Measurements from ENCODE around the gene DRICH1.
"Not testable (repeated sequence)": the region's sequence is repeated elsewhere in the genome, so short reads cannot be mapped to it uniquely, and the experiment has no call there.

The DRICH1 gene

DNA sequence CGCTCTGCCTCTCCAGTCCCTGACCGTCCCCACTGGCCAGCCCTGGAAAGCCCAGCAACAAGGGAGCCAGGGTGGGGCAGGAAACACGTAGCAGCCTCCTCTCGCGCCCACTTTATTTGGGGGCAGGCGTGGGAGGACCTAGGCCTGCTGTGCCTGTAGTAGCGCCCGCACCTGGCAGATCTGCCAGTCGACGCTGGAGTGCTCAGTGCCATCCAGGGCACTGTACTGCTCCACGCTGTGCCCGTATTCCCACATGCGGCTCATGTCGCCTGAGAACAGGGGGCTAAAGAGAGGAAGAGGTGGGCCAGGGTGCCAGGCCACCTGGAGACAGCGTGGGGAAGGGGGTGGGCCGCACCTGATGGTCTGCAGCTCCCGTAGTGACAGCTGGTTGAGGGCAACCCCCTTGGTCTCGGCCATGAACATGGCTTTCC is 17.0 kb upstream of the DRICH1 start:
- DNase-seq (ENCODE audit: low read depth): no peak

DNA sequence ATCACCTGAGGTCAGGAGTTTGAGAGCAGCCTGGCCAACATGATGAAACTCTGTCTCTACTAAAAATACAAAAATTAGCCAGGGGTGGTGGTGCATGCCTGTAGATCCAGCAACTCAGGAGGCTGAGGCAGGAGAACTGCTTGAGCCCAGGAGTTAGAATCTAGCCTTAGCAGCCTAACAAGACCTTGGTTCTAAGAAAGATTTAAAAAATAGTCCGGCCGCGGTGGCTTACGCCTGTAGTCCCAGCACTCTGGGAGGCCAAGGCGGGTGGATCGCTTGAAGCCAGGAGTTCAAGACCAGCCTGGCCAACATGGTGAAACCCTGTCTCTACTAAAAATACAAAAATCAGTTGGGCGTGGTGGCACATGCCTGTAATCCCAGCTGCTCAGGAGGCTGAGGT is 14.4 kb upstream of the DRICH1 start:
- DNase-seq (ENCODE audit: low read depth): not testable (repeated sequence)

DNA sequence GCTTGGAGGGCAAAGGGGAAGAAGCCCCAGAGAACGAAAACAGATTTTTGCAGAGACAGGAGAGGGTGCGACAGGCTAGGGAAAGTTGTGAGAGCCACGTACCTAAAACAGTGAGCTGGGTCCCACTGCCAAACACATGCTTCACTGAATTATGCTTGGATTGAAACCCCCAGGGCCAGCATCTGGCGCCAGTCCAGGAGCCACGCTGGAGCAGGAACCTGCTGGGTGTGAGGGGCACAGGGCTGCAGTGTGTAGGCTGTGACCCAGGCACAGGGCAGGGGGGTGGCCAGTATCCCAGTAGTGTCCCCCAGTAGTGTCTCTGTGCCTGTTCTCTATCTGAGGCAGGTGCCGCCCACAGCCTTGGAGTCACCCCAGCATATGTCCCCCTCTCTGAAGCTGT is 8.1 kb upstream of the DRICH1 start:
- not testable (repeated sequence) for DNase-seq (ENCODE audit: low read depth)

DNA sequence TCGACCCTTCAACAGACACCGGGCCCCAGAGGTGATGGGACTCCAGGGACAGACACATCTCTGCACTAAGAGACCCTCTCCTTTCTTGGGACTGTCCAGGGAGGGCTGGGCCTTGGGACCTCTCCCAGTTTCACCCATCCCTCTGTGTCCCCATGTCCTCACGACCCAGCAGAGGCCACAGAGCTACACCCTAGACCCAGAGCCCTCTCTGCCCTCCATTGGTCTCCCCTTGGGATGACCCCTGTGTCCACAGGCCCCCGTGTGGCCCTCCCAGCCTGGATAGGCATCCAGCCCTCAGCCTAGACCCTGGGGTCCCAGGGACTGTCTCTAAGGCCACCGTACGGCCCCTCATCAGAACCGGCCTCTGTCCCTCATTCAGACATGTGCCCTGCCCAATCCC is 7.5 kb upstream of the DRICH1 start:
- DNase-seq (ENCODE audit: low read depth): no peak

DNA sequence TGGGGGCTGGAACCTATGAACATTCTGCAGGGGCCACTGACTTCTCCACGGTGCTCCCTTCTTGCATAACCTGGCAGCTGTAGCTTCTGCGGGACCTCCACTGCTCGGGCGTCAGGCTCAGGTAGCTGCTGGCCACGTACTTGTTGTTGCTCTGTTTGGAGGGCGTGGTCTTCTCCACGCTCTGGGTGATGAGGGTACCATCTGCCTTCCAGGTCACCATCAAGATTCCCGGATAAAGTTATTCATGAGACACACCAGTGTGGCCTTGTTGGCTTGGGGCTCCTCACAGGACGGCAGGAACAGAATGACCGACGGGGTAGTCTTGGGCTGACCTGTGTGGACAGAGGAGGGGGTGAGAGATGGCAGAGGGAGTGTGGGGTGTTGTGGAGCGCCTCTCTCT is 6.5 kb upstream of the DRICH1 start:
- DNase-seq (ENCODE audit: low read depth): no peak

DNA sequence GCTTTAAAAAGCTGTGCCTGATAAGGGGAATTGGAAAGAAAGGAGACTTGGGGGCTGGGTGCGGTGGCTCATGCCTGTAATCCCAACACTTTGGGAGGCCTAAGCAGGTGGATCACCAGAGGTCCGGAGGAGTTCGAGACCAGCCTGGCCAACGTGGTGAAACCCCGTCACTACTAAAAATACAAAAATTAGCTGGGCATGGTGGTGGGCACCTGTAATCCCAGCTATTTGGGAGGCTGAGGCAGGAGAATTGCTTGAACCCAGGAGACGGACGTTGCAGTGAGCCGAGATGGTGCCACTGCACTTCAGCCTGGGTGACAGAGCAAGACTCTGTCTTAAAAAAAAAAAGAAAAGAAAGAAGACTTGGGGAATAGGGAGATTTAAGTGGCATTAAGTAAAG is 3.2 kb upstream of the DRICH1 start:
- not testable (repeated sequence) for DNase-seq (ENCODE audit: low read depth)

DNA sequence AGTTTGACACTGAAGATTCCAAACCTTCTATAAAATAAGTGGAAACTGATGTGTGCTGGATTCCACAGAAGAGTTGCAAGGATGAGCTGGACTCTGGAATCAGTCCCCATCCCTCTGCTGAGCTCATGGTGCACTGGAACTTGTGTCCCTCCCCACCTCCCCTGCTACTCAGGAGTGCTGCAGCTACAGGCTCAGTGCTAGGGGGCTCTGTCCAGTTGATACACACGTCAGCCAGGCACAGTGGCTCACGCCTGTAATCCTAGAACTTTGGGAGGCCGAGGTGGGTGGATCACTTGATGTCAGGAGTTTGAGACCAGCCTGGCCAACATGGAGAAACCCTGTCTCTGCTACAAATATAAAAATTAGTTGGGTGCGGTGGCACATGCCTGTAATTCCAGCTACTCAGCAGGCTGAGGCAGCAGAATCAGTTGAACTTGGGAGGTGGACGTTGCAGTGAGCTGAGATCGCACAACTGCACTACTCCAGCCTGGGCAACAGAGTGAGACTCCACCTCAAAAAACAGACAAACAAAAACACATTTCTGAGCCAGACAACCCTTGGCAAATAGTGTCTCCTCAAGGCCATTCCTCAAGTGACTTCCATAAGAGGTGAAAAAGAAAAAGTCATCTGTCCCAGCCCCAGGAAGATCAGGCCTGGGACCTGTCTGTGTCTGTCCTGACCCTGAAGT is 3.9 kb downstream of the DRICH1 start:
- DNase-seq (ENCODE audit: low read depth): peak; percentile 27

DNA sequence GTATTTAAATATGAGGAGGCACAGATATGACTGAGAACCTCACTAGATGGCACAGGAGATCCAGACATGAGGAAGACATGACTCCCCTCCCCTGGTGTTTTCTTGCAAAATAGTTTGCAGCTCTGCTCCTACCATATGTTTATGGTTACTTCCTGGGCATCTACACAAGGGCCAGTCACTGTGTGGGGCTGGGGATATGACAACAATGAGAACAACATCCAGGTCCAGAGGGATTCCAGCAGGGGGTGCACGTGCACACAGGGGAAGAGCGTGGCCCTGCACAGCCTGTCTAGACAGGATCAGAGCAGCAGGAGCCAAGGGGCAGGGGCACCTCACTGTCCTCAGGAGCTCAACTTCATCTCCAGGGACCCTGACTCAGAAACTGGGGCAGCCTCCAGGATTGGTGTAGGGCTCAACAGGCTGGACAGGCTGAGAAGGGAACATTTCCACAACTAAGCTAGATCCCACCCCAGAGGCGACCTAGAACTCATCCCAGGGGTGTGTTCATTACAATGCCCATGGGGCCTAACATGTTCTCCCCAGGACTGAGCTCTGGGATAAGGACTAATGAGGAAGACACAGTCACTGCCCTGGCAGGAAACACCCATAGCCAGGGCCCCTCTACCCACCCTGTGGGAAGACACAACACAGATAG is 4.6 kb downstream of the DRICH1 start:
- peak; percentile 80 for DNase-seq (ENCODE audit: low read depth)

DNA sequence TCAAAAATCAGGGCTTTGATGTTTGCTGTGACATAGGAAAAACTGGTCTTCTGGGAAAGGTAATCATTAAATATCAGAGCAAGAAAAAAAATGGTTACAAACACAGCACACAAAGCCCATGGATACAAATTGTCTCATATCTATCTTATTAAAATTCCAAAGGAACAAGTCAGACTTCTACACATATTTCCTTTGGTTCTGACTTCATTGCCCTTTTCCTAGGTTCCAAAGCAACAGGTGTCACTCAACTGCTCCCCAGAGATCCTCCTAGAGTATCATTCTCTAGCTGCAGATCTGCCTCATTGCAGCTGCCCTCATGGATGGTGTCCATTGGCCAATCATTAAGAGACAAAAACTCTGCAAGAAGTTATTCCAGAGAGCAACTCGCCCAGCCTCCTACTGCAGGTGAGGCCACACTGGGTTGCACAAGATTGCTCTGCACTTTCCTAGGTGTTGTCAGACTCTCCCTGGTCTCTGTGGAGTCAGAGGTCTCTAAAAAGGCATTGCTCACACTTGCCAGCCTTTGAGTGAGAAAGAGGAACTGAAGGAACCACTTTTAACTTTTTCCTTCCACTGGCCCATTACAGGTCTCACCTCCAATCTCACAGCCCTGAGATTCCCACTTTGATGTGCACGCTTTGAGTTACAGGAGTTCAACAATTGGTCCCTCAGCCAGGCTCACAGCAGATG is 5.7 kb downstream of the DRICH1 start:
- no peak for DNase-seq (ENCODE audit: low read depth)

DNA sequence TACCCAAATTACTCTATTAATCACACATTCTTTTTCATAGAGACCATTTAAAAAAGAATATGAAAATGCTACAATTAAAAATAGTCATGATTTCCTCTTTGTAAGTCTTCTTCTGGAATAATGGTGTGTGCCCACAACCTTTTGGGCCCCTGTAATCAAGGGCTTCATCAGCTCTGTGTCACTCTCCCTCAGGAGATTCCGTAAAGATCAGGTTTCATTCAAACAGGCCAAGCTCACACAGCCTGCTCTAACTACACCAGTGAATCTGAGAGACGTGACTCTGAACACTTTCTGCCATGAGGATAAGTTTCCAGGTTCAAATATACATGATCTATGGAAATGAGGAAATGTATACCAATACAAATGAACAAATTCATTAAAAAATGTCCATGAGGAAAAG is 9.5 kb downstream of the DRICH1 start:
- DNase-seq (ENCODE audit: low read depth): no peak

DNA sequence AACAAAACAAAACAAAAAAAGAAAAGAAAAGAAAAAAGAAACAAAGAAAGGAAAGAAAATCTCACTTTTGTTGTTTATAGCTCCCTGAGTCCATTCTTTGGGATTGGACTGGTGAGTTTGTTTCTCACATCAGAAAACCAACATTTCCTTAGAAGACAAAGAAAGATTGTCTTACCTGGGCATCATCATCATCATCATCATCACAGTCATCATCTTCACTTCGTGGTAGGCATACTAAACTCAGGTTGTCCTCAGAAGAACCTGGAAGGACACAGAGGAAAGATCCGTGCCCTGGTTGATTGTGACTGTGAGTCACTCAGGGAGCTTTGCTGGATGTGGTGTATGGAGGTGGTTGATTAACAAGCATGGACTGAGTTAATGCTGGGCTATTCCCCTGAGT is 10.2 kb downstream of the DRICH1 start:
- not testable (repeated sequence) for DNase-seq (ENCODE audit: low read depth)

DNA sequence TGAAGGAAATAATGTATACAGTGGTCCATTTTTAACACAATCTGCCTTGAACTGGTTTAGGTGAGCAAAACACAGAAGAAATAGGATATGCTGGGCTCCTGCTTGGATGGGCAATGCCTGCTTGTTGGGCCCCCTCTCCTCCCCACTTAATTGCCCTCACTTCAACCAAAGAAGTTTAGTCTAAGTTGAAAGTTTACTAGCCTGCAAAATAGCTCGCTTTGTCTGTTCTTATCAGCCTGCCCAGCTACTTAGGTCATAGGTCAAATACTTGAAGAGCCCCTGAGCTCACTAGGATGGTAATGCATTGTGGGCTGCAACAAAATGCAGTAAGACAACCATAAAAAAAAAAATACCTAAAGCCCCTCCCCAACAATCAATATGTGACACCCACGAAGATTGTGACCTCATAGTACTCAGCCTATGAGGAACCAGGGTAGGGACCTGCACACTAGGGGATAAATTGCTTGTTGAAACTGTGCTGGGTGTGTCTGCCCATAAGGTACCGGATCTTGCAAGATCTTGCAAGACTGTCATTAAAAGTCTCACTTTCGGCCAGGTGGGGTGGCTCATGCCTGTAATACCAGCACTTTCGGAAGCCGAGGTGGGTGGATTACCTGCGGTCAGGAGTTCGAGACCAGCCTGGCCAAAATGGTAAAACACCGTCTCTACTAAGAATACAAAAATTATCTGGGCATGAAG is 10.9 kb downstream of the DRICH1 start:
- DNase-seq (ENCODE audit: low read depth): no peak

DNA sequence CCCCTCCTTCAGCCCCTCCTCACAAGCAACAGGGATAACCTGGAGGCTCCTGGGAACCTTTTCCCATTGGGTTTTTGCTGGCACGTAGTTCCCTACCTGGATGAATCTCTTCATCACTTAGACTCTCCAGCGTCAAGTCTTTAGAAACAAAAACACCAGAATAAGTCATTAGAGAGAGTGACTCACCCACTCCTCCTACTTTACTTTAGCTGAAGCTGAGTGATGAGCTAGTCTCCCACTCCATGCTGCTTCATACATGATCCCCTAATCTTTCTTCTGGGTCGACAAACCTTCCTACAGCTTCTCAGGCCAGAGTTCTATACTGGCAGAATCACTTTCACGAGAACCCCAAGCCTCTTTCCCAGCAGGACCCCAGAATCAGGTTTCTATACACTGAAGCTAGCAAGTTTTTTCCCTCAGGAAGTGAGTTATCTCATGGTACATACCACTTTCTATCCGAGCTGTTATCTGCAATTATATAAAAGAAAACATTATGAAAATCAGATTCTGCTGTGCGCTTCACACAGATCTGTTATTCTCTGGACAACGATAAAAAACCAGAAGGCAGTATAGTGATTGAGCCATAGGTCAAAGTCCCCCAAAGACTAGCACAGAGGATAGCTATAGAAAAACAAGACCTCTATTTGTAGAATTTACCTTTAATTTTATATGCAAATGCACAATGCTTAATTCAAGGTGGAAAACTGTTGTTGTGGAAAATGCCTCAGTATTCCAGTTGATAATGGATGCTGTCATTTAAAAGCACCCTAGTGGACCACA is 18.7 kb downstream of the DRICH1 start:
- DNase-seq (ENCODE audit: low read depth): no peak

DNA sequence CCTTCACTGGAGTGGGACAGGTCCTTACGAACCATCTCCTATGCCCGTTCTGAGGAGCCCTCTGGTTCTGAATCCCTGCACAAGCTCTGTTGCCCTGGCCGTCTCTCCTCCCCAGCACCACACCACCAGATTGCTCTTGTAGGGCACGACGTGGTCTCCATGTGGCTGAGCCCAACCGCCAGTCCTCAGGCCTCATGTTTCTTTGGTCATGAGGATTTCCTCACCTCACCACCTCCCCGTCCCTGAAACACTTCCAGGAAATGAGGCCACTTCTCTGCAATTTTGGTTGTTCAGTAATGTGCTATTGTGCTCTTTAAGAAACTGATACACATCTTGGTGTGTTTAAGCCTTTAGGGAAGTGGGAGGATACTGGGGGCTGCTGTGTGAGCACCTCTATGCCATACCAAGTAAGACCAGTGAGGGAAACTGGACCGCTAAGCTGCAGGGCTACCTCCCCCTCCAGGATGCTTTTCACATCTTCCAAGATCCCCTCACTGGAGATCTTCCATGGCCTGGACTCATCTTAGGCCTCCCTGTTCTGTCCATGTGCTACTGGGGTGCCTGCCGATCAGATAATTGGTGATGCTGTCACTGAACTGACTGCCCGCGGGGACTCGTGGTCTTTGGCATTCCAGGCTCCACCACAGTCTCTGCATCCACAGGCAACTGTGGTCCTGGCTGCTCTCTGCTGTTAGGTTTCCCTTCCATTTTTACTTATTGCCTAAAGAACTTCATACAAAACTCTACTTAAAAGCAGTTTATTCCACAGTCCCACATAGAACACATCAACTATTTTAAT is 21.9 kb downstream of the DRICH1 start:
- no peak for DNase-seq (ENCODE audit: low read depth)

DNA sequence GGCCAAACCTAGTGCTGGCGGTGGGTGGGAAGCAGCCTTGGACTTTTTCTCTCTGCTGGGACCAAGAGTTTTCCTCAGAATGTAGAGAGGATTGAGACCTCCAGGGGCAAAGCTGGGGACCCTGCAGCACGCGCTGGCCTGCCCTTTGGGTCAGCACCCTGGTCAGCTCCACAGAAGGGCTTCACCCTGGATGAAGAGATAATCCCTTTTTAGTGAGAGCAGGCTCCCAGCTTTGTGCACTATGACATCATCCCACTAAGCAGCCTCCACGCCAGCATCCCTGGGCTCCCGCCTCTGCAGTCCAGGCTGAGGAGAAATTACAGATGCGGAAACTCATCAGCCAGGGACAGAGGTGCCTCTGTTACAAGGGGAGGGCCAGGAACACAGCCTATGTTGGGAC is 23.5 kb downstream of the DRICH1 start:
- no peak for DNase-seq (ENCODE audit: low read depth)

DNA sequence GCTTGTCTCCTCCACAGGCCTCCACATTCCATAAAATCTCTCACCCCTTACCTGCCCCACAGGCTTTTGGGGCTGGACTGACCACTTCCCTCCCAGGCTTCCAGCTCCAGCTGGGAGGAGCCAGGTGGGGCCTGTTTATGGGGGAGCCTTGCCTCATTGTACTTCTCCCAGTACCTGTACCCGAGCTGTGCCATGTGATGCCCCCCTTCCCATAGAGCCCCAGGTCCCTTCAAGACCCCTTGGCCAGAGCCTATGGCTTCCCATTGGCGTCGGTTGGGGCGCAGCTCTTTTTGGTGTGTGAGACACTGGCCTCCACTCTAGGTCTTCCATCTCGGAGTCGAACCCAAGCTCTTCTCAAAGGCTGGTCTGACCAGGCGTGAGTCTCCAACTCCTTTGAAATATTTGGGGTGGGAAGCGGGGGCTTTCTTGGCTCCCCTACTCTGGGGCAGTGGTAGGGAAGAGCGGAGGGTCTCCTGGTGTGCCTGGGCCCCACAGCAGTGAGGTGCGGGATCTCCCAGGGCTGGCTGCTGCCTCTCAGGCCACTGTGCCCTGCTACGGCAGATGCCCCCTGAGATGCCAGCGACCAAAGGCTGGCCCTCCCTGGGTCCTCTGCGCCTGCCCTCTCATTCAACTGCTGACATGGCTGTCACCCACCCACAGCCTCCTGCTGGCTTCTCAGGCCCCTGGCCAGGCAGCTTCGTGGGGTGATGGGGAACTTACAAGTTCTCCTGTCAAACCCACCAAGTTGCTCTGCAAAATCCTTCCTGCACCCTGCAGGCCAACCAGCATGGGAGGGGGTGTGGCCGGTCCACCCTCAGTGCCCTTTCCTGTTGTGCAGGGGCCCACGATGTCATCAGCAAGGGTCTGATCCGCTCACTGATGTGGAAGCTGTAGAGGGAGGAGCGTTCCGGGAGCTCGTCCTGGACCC is 25.7 kb downstream of the DRICH1 start:
- no peak for DNase-seq (ENCODE audit: low read depth)

DNA sequence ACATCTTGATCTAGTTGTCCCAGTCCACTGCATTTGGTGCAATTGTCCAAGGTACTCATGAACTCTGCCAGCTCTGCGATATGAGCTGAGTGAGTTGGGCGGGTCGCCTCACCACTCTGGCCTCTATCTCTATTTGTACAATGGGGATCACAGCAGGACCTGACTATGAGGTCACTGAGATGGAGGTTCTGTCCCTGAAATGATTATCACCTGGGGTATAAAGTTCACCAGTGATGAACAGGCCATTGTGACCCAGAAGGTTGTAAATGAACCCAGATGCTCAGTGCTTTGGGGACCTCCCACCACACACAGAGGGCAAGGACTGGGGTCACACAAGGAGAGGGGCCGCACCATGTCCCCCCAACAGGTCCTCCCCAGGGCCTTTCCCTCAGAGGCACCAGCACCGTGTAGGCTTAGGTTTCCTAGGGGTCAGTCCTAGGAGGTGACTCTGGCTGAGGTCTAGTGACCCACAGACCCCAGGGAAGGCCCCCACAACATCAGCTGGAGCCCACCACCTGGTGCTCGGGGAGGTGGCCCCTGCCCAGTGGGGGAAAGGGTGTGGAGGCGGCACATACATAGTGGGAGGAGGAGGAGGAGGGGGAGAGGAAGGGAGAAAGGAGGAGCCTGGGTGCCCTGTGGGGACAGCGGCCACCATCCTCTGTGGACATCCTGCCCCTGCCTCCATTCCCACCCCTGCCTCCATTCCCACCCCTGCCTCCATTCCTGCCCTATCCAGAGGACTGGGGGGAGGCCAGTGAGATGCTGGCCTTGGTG is 27.0 kb downstream of the DRICH1 start:
- no peak for DNase-seq (ENCODE audit: low read depth)

DNA sequence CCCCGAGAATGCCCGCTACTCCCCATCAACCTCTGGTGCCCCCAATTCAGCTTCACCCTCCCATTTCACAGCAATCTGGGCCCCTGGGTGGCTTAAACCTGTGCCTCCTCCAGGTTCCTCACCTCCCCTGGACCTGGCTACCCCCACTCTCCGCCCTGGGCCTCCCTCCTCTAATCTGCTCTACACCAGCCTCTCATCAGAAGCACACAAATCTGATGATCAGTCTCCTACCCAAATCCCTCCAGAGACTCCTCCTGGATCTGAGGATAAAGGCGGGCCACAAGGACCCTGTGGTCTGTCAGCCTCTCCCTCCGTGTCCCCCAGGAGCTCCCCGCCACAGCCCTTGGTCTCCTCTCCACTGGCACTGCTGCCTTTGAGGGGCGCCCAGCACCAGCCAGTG is 28.9 kb downstream of the DRICH1 start:
- no peak for DNase-seq (ENCODE audit: low read depth)

DNA sequence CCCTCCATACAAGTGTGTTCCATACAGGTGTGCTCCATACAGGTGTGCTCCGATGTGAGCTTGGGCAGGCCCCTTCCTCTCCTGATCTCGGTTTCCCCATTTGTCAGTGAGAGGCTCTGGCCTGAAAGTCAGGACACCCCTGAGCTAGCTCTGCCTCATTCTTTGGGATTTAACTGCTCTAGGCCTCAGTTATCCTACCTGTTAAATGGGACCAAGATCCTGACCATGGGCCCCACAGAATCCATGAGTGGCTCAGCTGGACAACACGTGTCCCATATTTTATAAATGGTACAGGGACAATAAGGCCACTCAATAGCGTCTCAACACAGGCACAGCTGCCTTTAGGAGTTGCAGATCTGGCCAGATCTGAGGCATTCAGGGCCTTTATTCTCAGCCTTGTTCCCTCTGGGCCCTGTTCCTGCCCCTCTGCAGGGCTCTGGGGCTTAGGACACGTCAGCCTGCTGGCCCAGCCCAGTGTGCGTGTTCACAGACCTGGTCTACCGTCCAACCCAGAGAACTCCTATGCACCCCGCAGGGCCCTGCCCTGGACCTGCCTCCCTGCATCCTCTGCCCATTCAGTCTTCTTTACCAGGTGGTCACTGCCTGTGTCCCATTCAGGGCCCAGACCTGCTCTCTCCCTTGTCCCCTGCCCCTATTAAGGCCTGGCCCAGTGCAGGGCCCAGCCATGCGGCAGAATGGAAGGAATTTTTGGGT is 33.2 kb downstream of the DRICH1 start:
- DNase-seq (ENCODE audit: low read depth): no peak
